Gastrocnemius medialis (tissue), 4 donors: Measurements from ENCODE around the gene SLC16A3.

Experiments
- POLR2A ChIP-seq, 2 donors: fragments of 450-650 bp; IDR thresholded peaks; one replicate each; pipeline ENCODE4 v1.6.1; 2017; ENCODE audit warnings: antibody characterized with exemption in 2 of 2, mild to moderate bottlenecking in 2 of 2, moderate library complexity in 2 of 2
- TF ChIP-seq, protein P1 (sequence below), 5 experiments: fragments of 450-650 bp in 3 of 5; fragments of 200-600 bp in 2 of 5; sonication (generic) in 2 of 5; IDR thresholded peaks in 4 of 5; conservative IDR thresholded peaks in 1 of 5; 1 replicate in 4 of 5; 2 replicates in 1 of 5; pipeline ENCODE4 v1.5.1; 2016 to 2019; ENCODE audit warnings: antibody characterized with exemption in 5 of 5, mild to moderate bottlenecking in 3 of 5, moderate library complexity in 3 of 5

GRCh38 chr17:82232322-82232820, 3.5 kb downstream of the SLC16A3 start:
- TF ChIP-seq, protein P1, sequence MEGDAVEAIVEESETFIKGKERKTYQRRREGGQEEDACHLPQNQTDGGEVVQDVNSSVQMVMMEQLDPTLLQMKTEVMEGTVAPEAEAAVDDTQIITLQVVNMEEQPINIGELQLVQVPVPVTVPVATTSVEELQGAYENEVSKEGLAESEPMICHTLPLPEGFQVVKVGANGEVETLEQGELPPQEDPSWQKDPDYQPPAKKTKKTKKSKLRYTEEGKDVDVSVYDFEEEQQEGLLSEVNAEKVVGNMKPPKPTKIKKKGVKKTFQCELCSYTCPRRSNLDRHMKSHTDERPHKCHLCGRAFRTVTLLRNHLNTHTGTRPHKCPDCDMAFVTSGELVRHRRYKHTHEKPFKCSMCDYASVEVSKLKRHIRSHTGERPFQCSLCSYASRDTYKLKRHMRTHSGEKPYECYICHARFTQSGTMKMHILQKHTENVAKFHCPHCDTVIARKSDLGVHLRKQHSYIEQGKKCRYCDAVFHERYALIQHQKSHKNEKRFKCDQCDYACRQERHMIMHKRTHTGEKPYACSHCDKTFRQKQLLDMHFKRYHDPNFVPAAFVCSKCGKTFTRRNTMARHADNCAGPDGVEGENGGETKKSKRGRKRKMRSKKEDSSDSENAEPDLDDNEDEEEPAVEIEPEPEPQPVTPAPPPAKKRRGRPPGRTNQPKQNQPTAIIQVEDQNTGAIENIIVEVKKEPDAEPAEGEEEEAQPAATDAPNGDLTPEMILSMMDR (IDR thresholded peaks at IDR 0.05 in 4 of 5, conservative IDR thresholded peaks at IDR 0.05 in 1 of 5): no peak
- TF ChIP-seq POLR2A (IDR thresholded peaks at IDR 0.05): no peak
